GM18873 (cell line): Measurements from ENCODE around the gene FKBP1C.

Experiments used
- ATAC-seq: cut with Tn5 transposase; IDR thresholded peaks from one replicate; pipeline ENCODE4 v1.9.1; 2021; ENCODE audit warnings: mild to moderate bottlenecking, moderate library complexity, moderate number of reproducible peaks; ENCODE audit not compliant: unreplicated experiment, low FRiP score

Gene FKBP1C

DNA sequence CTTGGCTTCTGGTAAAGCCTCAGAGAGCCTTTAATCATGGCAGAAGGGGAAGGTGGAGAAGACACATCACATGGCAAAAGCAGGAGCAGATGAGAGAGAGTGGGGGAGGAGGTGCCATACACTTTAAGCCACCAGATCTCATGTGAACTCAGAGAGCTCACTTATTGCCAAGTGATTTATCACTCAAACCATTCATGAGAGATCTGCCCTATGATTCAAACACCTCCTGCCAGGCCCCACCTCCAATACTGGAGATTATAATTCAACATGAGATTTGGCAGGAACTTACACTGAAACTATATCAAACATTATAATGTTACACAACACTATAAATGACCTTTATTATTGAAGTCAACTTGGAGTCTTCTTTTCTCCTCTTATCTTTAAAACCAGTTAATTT is 47.9 kb downstream of the FKBP1C start:
- no peak for ATAC-seq

- ATAC-seq: no peak
Observed at GRCh38 chr6:63261820-63262219, 50.6 kb downstream of the FKBP1C start.
